Breast epithelium (tissue), 4 donors: ENCODE measurements around the gene PIK3CB. TPM values are rescaled to one million over a fixed set of nuclear protein-coding genes. Genes with fewer than 3 reads are reported as not detected.
"Not testable (repeated sequence)": the region's sequence is repeated elsewhere in the genome, so short reads cannot be mapped to it uniquely, and the experiment has no call there.

Source experiments
- DNase-seq, 2 donors: peaks; one replicate each; pipeline ENCODE4 v3.0.0-alpha.2; 2019; ENCODE audit warnings: low spot score in 2 of 2
- H3K27ac ChIP-seq, 2 donors: fragments of 200-600 bp; sonication (generic) in 1 of 2; one replicate each; pipeline ENCODE4 v1.5.1; 2016 to 2019; ENCODE audit warnings: mild to moderate bottlenecking in 1 of 2
- H3K27me3 ChIP-seq, 2 donors: fragments of 200-600 bp; sonication (generic) in 1 of 2; one replicate each; pipeline versions ENCODE4 v1.5.1 to v1.6.0; 2017 to 2019; ENCODE audit warnings: control low read depth in 1 of 2, mild to moderate bottlenecking in 1 of 2
- H3K36me3 ChIP-seq: fragments of 200-600 bp; one replicate; pipeline ENCODE4 v1.5.1; 2019
- H3K4me1 ChIP-seq, 2 donors: fragments of 200-600 bp; sonication (generic); one replicate each; pipeline ENCODE4 v1.5.1; 2016 to 2019; ENCODE audit warnings: control low read depth in 1 of 2
- H3K4me3 ChIP-seq, 3 donors: fragments of 200-600 bp; sonication (generic); 1 replicate in 2 of 3; 2 replicates in 1 of 3; pipeline ENCODE4 v1.5.1; 2016 to 2019; ENCODE audit warnings: mild to moderate bottlenecking in 3 of 3, moderate library complexity in 2 of 3
- H3K9me3 ChIP-seq, 2 donors: fragments of 200-600 bp; sonication (generic) in 1 of 2; one replicate each; pipeline ENCODE4 v1.5.1; 2016 to 2019; ENCODE audit warnings: control low read depth in 1 of 2
- CTCF ChIP-seq, 3 donors: fragments of 450-650 bp; IDR thresholded peaks; one replicate each; pipeline ENCODE4 v1.5.1; 2016 to 2017; ENCODE audit warnings: antibody characterized with exemption in 3 of 3, mild to moderate bottlenecking in 3 of 3, moderate library complexity in 3 of 3
- POLR2A ChIP-seq: fragments of 450-650 bp; IDR thresholded peaks from one replicate; pipeline ENCODE4 v1.6.1; 2016; ENCODE audit warnings: antibody characterized with exemption, mild to moderate bottlenecking, moderate library complexity
- POLR2AphosphoS5 ChIP-seq, 3 donors: sonication (generic); formaldehyde crosslinking; IDR thresholded peaks; one replicate each; pipeline ENCODE4 v1.6.1; 2017; ENCODE audit warnings: antibody characterized with exemption in 3 of 3
- intact Hi-C: fragments of 100-400 bp; cut with DNase I; formaldehyde crosslinking; loops from one replicate; pipeline ENCODE4 v1.15.1; 2023; ENCODE audit warnings: low total_unique reads
- total RNA-seq, 3 donors: library from RNA; depleted of rRNA; stranded (reverse); fragments of >200 nt; gene quantifications; one replicate each; pipeline ENCODE4 v1.1.0, GENCODE V29; 2016

The PIK3CB gene
- total RNA-seq, 3 donors from 2014 or later, result 30.5 to 46.2 (median 31.7) TPM

DNA sequence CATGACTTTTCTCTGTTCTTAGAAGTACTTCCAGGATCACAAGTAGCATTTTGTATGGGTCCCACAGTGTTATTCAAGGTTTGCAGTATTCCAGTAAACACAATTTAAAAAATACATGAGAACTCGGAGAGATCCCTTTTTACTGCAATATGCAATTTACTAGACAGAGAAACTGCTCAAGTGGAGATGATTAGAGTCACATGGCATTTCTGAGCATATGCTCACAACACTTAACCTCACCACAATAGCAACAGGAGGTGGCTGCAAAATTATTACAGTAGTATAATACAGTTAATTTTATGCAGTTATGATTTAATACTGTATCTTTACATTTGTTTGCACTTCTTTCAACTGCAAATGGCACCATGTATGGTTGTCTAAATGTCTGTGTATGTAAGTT, 87.5 kb downstream of the PIK3CB start:
- Histone ChIP-seq H3K4me3 (no peak overlapping the region), H3K9me3 (no peaks in the 10 kb centered on the region), H3K27ac (no peak overlapping the region), H3K27me3 (no peaks in the 10 kb centered on the region), H3K4me1 (no peaks in the 10 kb centered on the region), H3K36me3 (no peaks in the 10 kb centered on the region)
- no peak for DNase-seq
- intact Hi-C loops, result no loop called here
- TF ChIP-seq CTCF (IDR thresholded peaks at IDR 0.05) (no peak), POLR2AphosphoS5 (IDR thresholded peaks at IDR 0.05) (no peak), POLR2A (no peak)

- Histone ChIP-seq H3K27me3 (no peaks in the 10 kb centered on the region), H3K9me3 (no peaks in the 10 kb centered on the region), H3K27ac (no peak overlapping the region), H3K4me3 (no peak overlapping the region), H3K4me1 (no peaks in the 10 kb centered on the region), H3K36me3 (no peaks in the 10 kb centered on the region)
- DNase-seq, result no peak
- TF ChIP-seq POLR2AphosphoS5 (IDR thresholded peaks at IDR 0.05) (no peak), CTCF (IDR thresholded peaks at IDR 0.05) (no peak), POLR2A (no peak)
- intact Hi-C loops, result loop anchor here (5.0 kb wide), 1 partner anchor 263 kb away; no protein-coding TSS in a partner anchor
These were observed 94.7 kb downstream of the PIK3CB start for GRCh38 chr3:138740072-138740471.

DNA sequence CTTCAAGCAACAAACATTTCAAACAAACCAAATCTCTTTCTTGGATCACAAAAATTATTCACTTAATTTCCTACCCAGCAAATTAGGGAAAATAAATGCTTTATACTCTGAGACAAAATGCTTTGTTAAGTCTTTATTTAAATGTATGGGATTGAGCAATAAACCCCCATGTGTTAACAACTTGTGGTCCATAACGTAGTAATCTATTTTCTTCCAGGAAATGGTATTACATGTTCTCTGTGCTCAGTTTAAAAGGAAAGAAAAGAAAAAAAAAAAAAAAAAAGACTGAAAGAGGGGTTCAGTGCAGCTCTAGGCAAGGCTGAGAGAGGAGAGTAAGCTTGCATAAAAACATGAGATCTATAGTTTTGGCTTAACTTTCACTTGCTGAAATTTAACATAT, 102.3 kb downstream of the PIK3CB start:
- TF ChIP-seq POLR2A (no peak), CTCF (IDR thresholded peaks at IDR 0.05) (no peak), POLR2AphosphoS5 (IDR thresholded peaks at IDR 0.05) (no peak)
- no peaks in the 10 kb centered on the region for H3K27me3 ChIP-seq
- H3K27ac ChIP-seq, result no peak overlapping the region
- intact Hi-C loops, result no loop called here
- DNase-seq, result no peak
- H3K4me1 ChIP-seq, result no peaks in the 10 kb centered on the region
- H3K4me3 ChIP-seq, result no peak overlapping the region
- no peaks in the 10 kb centered on the region for H3K9me3 ChIP-seq
- H3K36me3 ChIP-seq, result no peaks in the 10 kb centered on the region

DNA sequence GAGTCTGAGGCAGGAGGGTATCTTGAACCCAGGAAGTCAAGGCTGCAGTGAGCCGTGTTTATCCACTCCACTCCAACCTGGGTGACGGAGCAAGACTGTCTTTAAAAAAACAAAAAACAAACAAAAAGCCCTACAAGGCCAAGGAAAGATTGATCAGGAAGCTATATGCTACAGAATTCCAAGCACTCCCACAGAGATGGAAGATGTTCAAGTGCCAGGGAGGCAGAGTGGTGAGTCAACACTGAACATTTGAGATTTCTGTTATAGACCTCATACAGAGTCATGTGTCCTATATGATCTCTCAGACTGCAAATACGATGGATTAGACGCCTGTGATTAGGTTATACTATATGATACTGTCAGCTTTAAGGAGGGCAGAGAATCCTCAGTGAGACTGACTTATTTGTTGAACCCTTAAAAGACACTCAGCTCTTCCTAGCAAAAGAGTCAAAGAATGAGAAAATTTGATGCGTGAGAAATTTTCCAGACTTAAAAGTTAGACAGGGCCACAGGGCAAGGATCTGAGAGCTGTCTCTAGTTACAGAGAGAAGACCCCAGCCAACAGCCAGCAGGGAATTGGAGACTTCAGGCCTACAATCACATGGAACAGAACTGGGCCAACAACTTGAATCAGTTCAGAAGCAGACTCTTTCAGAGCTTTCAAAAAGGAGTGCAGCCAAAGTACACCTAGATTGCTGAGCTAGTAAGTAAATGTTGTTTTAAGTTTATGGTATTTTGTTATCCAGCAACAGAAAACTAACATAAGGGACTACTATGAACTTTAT, 107.6 kb downstream of the PIK3CB start:
- intact Hi-C loops, result no loop called here
- Histone ChIP-seq H3K36me3 (no peaks in the 10 kb centered on the region), H3K4me3 (no peak overlapping the region), H3K27me3 (no peaks in the 10 kb centered on the region), H3K9me3 (no peaks in the 10 kb centered on the region), H3K4me1 (no peaks in the 10 kb centered on the region), H3K27ac (no peak overlapping the region)
- TF ChIP-seq POLR2A (no peak), CTCF (IDR thresholded peaks at IDR 0.05) (no peak), POLR2AphosphoS5 (IDR thresholded peaks at IDR 0.05) (no peak)
- no peak for DNase-seq

- H3K27me3 ChIP-seq, DNase-seq, H3K36me3 ChIP-seq, H3K9me3 ChIP-seq, intact Hi-C loops, H3K4me1 ChIP-seq, H3K4me3 ChIP-seq, H3K27ac ChIP-seq: not testable (repeated sequence)
These were observed 108.7 kb downstream of the PIK3CB start for GRCh38 chr3:138726042-138726441.
